A549 (cell line): ENCODE results near the gene ZFYVE27. TPM values are rescaled to one million over a fixed set of nuclear protein-coding genes. Genes with fewer than 3 reads are reported as not detected.

Experiments
- ATAC-seq, 2 experiments: fragments of 200-7000 bp in 1 of 2; fragments of >200 bp in 1 of 2; cut with Nextera tagmentation in 1 of 2; cut with Tn5 transposase in 1 of 2; 3 replicates each; pipeline versions ENCODE4 v1.8.0 to v1.9.1; 2018 to 2020; ENCODE audit warnings: mild to moderate bottlenecking in 1 of 2, moderate library complexity in 1 of 2
- CTCF ChIA-PET: fragments of 300-600 bp; sonication (Branson Sonifier 250); formaldehyde crosslinking; extraction: SDS; loops from one replicate; lab custom pipeline; 2021; ENCODE audit warnings: antibody characterized with exemption, inconsistent platforms; lab: Yijun Ruan, JAX
- POLR2A ChIA-PET: fragments of 350-600 bp; formaldehyde crosslinking; extraction: SDS; loops from one replicate; lab custom pipeline; 2021; ENCODE audit warnings: antibody characterized with exemption, inconsistent platforms; lab: Yijun Ruan, JAX
- DNase-seq, 2 experiments: peaks; one replicate each; pipeline versions ENCODE4 v3.0.0 to v3.0.0-alpha.2; 2011 to 2016; ENCODE audit warnings: low read depth in 1 of 2, low spot score in 1 of 2
- FAIRE-seq: peaks from 2 replicates; lab custom pipeline; 2011; peaks lifted over from hg19 to GRCh38; lab: Jason Lieb, UNC
- H3K27ac ChIP-seq, 2 experiments: fragments of >200 bp; sonication (Bioruptor Twin); formaldehyde crosslinking; 3 replicates each; pipeline ENCODE4 v1.5.1; 2016 to 2017
- H3K4me1 ChIP-seq: fragments of >200 bp; sonication (Bioruptor Twin); formaldehyde crosslinking; 3 replicates; pipeline ENCODE4 v1.6.1; 2016
- H3K4me2 ChIP-seq: fragments of >200 bp; sonication (Bioruptor Twin); formaldehyde crosslinking; 3 replicates; pipeline ENCODE4 v1.6.1; 2016
- H3K4me3 ChIP-seq: fragments of >200 bp; sonication (Bioruptor Twin); formaldehyde crosslinking; 3 replicates; pipeline ENCODE4 v1.5.1; 2016
- H3K9me3 ChIP-seq: fragments of >200 bp; sonication (Bioruptor Twin); formaldehyde crosslinking; 3 replicates; pipeline ENCODE4 v1.6.1; 2016
- ATOH8 ChIP-seq: fragments of 250-450 bp; sonication (Bioruptor Pico); IDR thresholded peaks from 2 replicates; pipeline ENCODE4 v1.5.0; 2020; ENCODE audit warnings: low read depth, mild to moderate bottlenecking, moderate library complexity
- BCL3 ChIP-seq: fragments of >200 bp; sonication (Bioruptor Twin); formaldehyde crosslinking; IDR thresholded peaks from 3 replicates; pipeline ENCODE4 v1.6.1; 2016
- CHD2 ChIP-seq: fragments of 150-350 bp; IDR thresholded peaks from 2 replicates; pipeline ENCODE4 v1.6.1; 2014; ENCODE audit warnings: low read length; ENCODE audit not compliant: partially characterized antibody
- CTCF ChIP-seq: fragments of >200 bp; sonication (Bioruptor Twin); formaldehyde crosslinking; IDR thresholded peaks from 3 replicates; pipeline ENCODE4 v1.5.1; 2016
- EHF ChIP-seq: fragments of 250-450 bp; sonication (Bioruptor Pico); IDR thresholded peaks from 2 replicates; pipeline ENCODE4 v1.5.0; 2020; ENCODE audit warnings: mild to moderate bottlenecking
- EHMT2 ChIP-seq: fragments of 200-600 bp; sonication (generic); IDR thresholded peaks from 2 replicates; pipeline ENCODE4 v1.6.1; 2016; ENCODE audit warnings: antibody characterized with exemption, low read depth, mild to moderate bottlenecking, moderate library complexity
- FOSB ChIP-seq: fragments of 250-450 bp; sonication (Bioruptor Pico); IDR thresholded peaks from 2 replicates; pipeline ENCODE4 v1.5.0; 2020; ENCODE audit warnings: mild to moderate bottlenecking, moderate library complexity
- FOSL2 ChIP-seq, 2 experiments: fragments of 450-650 bp in 1 of 2; fragments of >200 bp in 1 of 2; sonication (Bioruptor Twin) in 1 of 2; formaldehyde crosslinking; IDR thresholded peaks; 2 replicates each; pipeline versions ENCODE4 v1.5.0 to v1.6.1; 2016 to 2020; ENCODE audit warnings: mild to moderate bottlenecking in 1 of 2, moderate library complexity in 1 of 2
- HMGXB4 ChIP-seq: fragments of 250-450 bp; sonication (Bioruptor Pico); IDR thresholded peaks from 2 replicates; pipeline ENCODE4 v1.5.0; 2021; ENCODE audit warnings: mild to moderate bottlenecking, moderate library complexity, borderline replicate concordance
- HOXB13 ChIP-seq: fragments of 250-450 bp; sonication (Bioruptor Pico); IDR thresholded peaks from 2 replicates; pipeline ENCODE4 v1.5.0; 2020; ENCODE audit warnings: low read depth, mild to moderate bottlenecking, moderate library complexity
- JUN ChIP-seq, 2 experiments: fragments of >200 bp; sonication (Bioruptor Twin); formaldehyde crosslinking; IDR thresholded peaks; 2 replicates in 1 of 2; 3 replicates in 1 of 2; pipeline ENCODE4 v1.6.1; 2016 to 2017
- MAZ ChIP-seq: fragments of 150-350 bp; IDR thresholded peaks from 2 replicates; pipeline ENCODE4 v1.6.1; 2014; ENCODE audit warnings: antibody characterized with exemption, low read depth, low read length, borderline replicate concordance
- MYC ChIP-seq: IDR thresholded peaks from 2 replicates; pipeline ENCODE4 v1.6.1; 2012; ENCODE audit warnings: mild to moderate bottlenecking, inconsistent platforms, low read length, improper control_type of control experiment, borderline replicate concordance
- NR3C1 ChIP-seq: fragments of >200 bp; sonication (Bioruptor Twin); formaldehyde crosslinking; IDR thresholded peaks from 3 replicates; pipeline ENCODE4 v1.6.1; 2017
- POLR2A ChIP-seq: IDR thresholded peaks from 2 replicates; pipeline ENCODE4 v1.6.1; 2012; ENCODE audit warnings: mild to moderate bottlenecking, low read length
- RAD21 ChIP-seq, 2 experiments: fragments of >200 bp in 1 of 2; sonication (Bioruptor Twin) in 1 of 2; formaldehyde crosslinking in 1 of 2; IDR thresholded peaks in 1 of 2; conservative IDR thresholded peaks in 1 of 2; 2 replicates in 1 of 2; 3 replicates in 1 of 2; pipeline ENCODE4 v1.6.1; 2012 to 2018; ENCODE audit warnings: inconsistent platforms in 1 of 2
- RCOR1 ChIP-seq: fragments of 150-350 bp; IDR thresholded peaks from 2 replicates; pipeline ENCODE4 v1.6.1; 2014; ENCODE audit warnings: antibody characterized with exemption, low read length, low read depth
- RNF2 ChIP-seq: fragments of 200-600 bp; sonication (generic); IDR thresholded peaks from 2 replicates; pipeline ENCODE4 v1.6.1; 2016; ENCODE audit warnings: low read depth, mild to moderate bottlenecking, antibody characterized with exemption, moderate library complexity, borderline replicate concordance
- SREBF2 ChIP-seq: fragments of 450-650 bp; IDR thresholded peaks from 2 replicates; pipeline ENCODE4 v1.6.1; 2014; ENCODE audit warnings: mild to moderate bottlenecking, moderate library complexity
- USF2 ChIP-seq: fragments of 450-650 bp; IDR thresholded peaks from 2 replicates; pipeline ENCODE4 v1.6.1; 2014; ENCODE audit warnings: antibody characterized with exemption
- ZC3H11A ChIP-seq: fragments of 450-650 bp; IDR thresholded peaks from 2 replicates; pipeline ENCODE4 v1.6.1; 2014; ENCODE audit warnings: antibody characterized with exemption, mild to moderate bottlenecking
- ZFP36 ChIP-seq: fragments of 450-650 bp; IDR thresholded peaks from 2 replicates; pipeline ENCODE4 v1.6.1; 2014; ENCODE audit warnings: borderline replicate concordance; ENCODE audit not compliant: partially characterized antibody
- WGBS: methylation state at CpG from one replicate; pipeline ENCODE4 v1.1.6; 2017; ENCODE audit errors: missing lambda C conversion rate; 5-methylcytosine and 5-hydroxymethylcytosine counted together
- polyA plus RNA-seq, 4 experiments: library from polyadenylated mRNA; depleted of rRNA in 3 of 4; stranded (reverse); fragments of >200 nt; fragmentation: RNase III in 1 of 4; extraction: RNeasy Plus Mini Kit Qiagen cat#74134 plus additional on column Dnase treatment in 1 of 4; gene quantifications; 2 replicates in 3 of 4; 3 replicates in 1 of 4; pipeline ENCODE4 v1.2.3, GENCODE V29; 2011 to 2017

Gene ZFYVE27
- polyA plus RNA-seq, 2 of the 4 experiments (the other 2 are of a cell fraction), result 17.1 to 20.1 TPM

- no peak for DNase-seq
- POLR2A ChIA-PET, result no interaction called here
These were observed 41.7 kb downstream of the ZFYVE27 start for GRCh38 chr10:97778452-97779302.

GRCh38 chr10:97779492-97779891 is 42.6 kb downstream of the ZFYVE27 start:
- ATAC-seq, result no peak
- FAIRE-seq, result no peak
- Histone ChIP-seq H3K27ac (no peak overlapping the region), H3K4me2 (no peak overlapping the region), H3K4me1 (no peaks in the 10 kb centered on the region), H3K9me3 (no peaks in the 10 kb centered on the region), H3K4me3 (no peak overlapping the region)
- POLR2A ChIA-PET, result no interaction called here
- TF ChIP-seq USF2 (no peak), FOSL2 (IDR thresholded peaks at IDR 0.05) (no peak), FOSL2 (CRISPR knock-in tag; IDR thresholded peaks at IDR 0.05) (no peak), SREBF2 (no peak), MYC (no peak), MAZ (no peak), RCOR1 (no peak), HOXB13 (CRISPR knock-in tag) (no peak), ZC3H11A (no peak), EHMT2 (no peak), POLR2A (no peak)
- 66% methylated on average over 4 of the region's 4 CpGs for WGBS
- CTCF ChIA-PET, result interaction anchor here (1.3 to 11.6 kb wide), 4 partner anchors 12 to 262 kb away, joined by 3 to 82 read pairs (median 6); no protein-coding TSS in a partner anchor
- no peak for DNase-seq

More at GRCh38 chr10:97778452-97779302, 41.7 kb downstream of the ZFYVE27 start:
- no peak overlapping the region for H3K4me3 ChIP-seq
- H3K4me2 ChIP-seq, result no peak overlapping the region
- FAIRE-seq (no peak), ATAC-seq (no peak)
- no peak for TF ChIP-seq RCOR1
- TF ChIP-seq JUN (IDR thresholded peaks at IDR 0.05), result no peak
- TF ChIP-seq ATOH8 (CRISPR knock-in tag), result no peak
- no peak for TF ChIP-seq FOSB (CRISPR knock-in tag)
- no peak for TF ChIP-seq CTCF
- TF ChIP-seq POLR2A, result no peak
- TF ChIP-seq RAD21 (conservative IDR thresholded peaks at IDR 0.05 in 1 of 2, IDR thresholded peaks at IDR 0.05 in 1 of 2), result no peak
- TF ChIP-seq CHD2, result no peak
- TF ChIP-seq MAZ, result no peak
- TF ChIP-seq HOXB13 (CRISPR knock-in tag), result no peak
- no peaks in the 10 kb centered on the region for H3K9me3 ChIP-seq
- no peak overlapping the region for H3K27ac ChIP-seq
- CTCF ChIA-PET, result interaction anchor here (0.6 to 11.6 kb wide), 4 partner anchors 13 to 263 kb away, joined by 3 to 82 read pairs (median 6); no protein-coding TSS in a partner anchor
- H3K4me1 ChIP-seq, result no peaks in the 10 kb centered on the region
- WGBS, result 80% methylated on average over 11 of the region's 11 CpGs

GRCh38 chr10:97779975-97780374 is 43.0 kb downstream of the ZFYVE27 start:
- no peak overlapping the region for H3K4me2 ChIP-seq
- ATAC-seq, result no peak

More at GRCh38 chr10:97779975-97780374, 43.0 kb downstream of the ZFYVE27 start:
- WGBS, result 82% methylated on average over 3 of the region's 3 CpGs
- no peak overlapping the region for H3K27ac ChIP-seq
- no peaks in the 10 kb centered on the region for H3K9me3 ChIP-seq
- H3K4me3 ChIP-seq, result no peak overlapping the region
- peak; percentile 27 for TF ChIP-seq ZFP36
- TF ChIP-seq BCL3, result no peak
- no peak for TF ChIP-seq EHF (CRISPR knock-in tag)
- no peak for TF ChIP-seq RNF2
- no peak for TF ChIP-seq HOXB13 (CRISPR knock-in tag)
- no peak for TF ChIP-seq JUN (IDR thresholded peaks at IDR 0.05)
- no peak for TF ChIP-seq HMGXB4 (CRISPR knock-in tag)
- TF ChIP-seq NR3C1, result no peak
- FAIRE-seq, result no peak
- H3K4me1 ChIP-seq, result no peaks in the 10 kb centered on the region
- no peak for DNase-seq
- ChIA-PET POLR2A (no interaction called here), CTCF (interaction anchor here (1.3 to 11.6 kb wide), 5 partner anchors 12 to 266 kb away, joined by 3 to 82 read pairs (median 7); no protein-coding TSS in a partner anchor)
